Muscle layer of colon (tissue), 2 donors: ENCODE data around the gene HOXB6.

ENCODE experiments used
- H3K27ac ChIP-seq: one replicate; pipeline ENCODE4 v1.7.0; 2013; ENCODE audit warnings: low read depth, mild to moderate bottlenecking, low read length, moderate library complexity
- H3K27me3 ChIP-seq, 2 donors: one replicate each; pipeline ENCODE4 v1.7.0; 2013; ENCODE audit warnings: low read length in 2 of 2, mild to moderate bottlenecking in 2 of 2; ENCODE audit not compliant: insufficient read depth in 2 of 2, control insufficient read depth in 1 of 2
- H3K36me3 ChIP-seq: one replicate; pipeline ENCODE4 v1.7.0; 2013; ENCODE audit warnings: mild to moderate bottlenecking, low read length; ENCODE audit not compliant: insufficient read depth
- H3K4me1 ChIP-seq: one replicate; pipeline ENCODE4 v1.7.0; 2013; ENCODE audit warnings: mild to moderate bottlenecking, low read length; ENCODE audit not compliant: insufficient read depth
- H3K4me3 ChIP-seq, 2 donors: one replicate each; pipeline ENCODE4 v1.7.0; 2013; ENCODE audit warnings: low read length in 2 of 2, low read depth in 1 of 2, mild to moderate bottlenecking in 1 of 2, moderate library complexity in 1 of 2
- H3K9ac ChIP-seq: one replicate; pipeline ENCODE4 v1.7.0; 2013; ENCODE audit warnings: low read length
- H3K9me3 ChIP-seq: one replicate; pipeline ENCODE4 v1.7.0; 2013; ENCODE audit warnings: mild to moderate bottlenecking, low read length
- donor health status: abdominal sarcoma.
- donor health status: Adenocarcinoma of cecum.

HOXB6 gene

DNA sequence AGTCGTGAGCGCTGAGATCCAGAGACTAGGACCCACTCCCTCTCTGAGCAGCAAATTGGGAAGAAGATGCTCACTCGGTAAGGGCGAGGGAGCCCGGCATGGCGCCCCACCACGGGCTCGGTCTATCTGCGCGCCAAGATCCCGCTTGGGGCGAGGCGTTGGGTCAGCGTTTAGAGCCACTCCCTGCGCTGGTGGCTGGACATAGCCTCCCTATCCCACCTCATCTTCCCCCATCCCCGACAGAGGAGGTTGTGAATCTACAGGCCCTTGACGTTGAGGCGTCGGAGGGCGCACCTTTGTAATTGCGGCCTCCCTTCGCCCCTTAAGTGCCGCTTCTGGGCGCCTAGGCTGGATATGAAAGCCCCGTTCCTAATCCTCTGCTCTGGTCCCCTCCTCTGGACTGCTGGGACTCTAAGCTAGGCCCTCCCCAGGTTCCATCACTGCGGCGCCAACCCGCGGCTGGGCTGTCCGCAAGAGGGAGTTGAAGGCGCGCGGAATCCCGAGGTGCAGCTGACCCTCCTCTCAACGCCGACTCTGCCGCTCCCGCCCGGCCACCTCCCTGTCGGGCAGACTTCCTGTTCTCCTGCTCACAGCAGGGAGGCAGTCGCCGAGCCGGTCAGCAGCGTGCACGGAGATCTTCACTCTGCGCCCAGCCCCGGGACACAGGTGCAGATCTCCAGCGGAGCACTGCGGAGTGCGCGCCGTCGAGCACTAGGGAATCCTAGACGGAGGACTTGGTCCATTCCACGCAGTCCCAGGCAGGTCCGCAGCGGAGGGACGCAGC is 37.5 kb upstream of the HOXB6 start:
- H3K27ac ChIP-seq, result no peak overlapping the region
- no peaks in the 10 kb centered on the region for H3K9me3 ChIP-seq
- peaks cover 65 to 89% of the 10 kb centered on the region in 2 donors for H3K27me3 ChIP-seq
- H3K4me1 ChIP-seq, result no peaks in the 10 kb centered on the region
- no peaks in the 10 kb centered on the region for H3K36me3 ChIP-seq
- no peak overlapping the region for H3K9ac ChIP-seq
- no peak overlapping the region for H3K4me3 ChIP-seq

DNA sequence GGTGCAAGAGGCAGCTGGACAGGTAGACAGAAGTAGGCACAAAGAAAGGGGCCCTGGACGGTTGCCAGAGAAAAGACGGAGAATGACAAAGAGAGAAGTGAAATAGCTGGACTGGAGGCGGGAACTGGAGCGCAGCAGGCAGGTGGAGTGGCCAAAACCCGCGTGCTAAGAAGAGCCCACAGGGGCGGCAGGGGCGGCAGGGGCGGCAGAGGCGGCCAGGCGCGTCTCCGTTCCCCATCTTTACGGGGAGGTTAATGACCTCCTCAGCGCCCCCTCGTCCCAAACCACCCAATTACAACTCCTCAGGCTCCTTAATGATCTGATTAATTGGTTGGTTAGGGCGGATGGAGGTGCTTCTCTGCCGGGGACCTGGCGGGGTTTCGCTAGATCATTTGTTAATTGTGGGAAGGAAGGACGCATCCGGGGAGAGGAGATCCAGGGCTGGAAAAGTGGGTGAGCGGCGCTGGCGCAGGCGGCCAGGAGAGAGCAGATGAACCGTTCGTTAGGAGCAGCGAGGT is 36.8 kb upstream of the HOXB6 start:
- H3K4me1 ChIP-seq, result peaks cover 2% of the 10 kb centered on the region
- no peak overlapping the region for H3K27ac ChIP-seq
- no peaks in the 10 kb centered on the region for H3K36me3 ChIP-seq
- no peaks in the 10 kb centered on the region for H3K9me3 ChIP-seq
- no peak overlapping the region for H3K9ac ChIP-seq
- peaks cover 71 to 89% of the 10 kb centered on the region in 2 donors for H3K27me3 ChIP-seq
- H3K4me3 ChIP-seq, result no peak overlapping the region

DNA sequence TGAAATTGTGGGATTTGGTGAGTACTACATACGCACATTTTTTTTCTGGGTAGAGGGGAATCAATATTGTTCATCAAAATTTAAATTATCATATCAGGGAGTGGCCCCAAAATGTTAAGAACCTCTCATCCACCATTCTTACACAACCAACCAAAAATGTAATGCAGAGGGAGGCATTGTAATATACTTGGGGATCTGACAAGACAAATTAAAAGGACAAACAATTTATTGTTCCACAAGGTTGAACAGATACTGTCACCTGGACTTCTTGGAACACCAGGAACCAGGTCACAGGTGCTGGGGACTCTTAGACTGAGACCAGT is 36.0 kb upstream of the HOXB6 start:
- H3K36me3 ChIP-seq, result no peaks in the 10 kb centered on the region
- H3K9ac ChIP-seq, result no peak overlapping the region
- no peaks in the 10 kb centered on the region for H3K9me3 ChIP-seq
- no peak overlapping the region for H3K27ac ChIP-seq
- H3K4me1 ChIP-seq, result peaks cover 5% of the 10 kb centered on the region
- peaks cover 71 to 89% of the 10 kb centered on the region in 2 donors for H3K27me3 ChIP-seq
- no peak overlapping the region for H3K4me3 ChIP-seq

DNA sequence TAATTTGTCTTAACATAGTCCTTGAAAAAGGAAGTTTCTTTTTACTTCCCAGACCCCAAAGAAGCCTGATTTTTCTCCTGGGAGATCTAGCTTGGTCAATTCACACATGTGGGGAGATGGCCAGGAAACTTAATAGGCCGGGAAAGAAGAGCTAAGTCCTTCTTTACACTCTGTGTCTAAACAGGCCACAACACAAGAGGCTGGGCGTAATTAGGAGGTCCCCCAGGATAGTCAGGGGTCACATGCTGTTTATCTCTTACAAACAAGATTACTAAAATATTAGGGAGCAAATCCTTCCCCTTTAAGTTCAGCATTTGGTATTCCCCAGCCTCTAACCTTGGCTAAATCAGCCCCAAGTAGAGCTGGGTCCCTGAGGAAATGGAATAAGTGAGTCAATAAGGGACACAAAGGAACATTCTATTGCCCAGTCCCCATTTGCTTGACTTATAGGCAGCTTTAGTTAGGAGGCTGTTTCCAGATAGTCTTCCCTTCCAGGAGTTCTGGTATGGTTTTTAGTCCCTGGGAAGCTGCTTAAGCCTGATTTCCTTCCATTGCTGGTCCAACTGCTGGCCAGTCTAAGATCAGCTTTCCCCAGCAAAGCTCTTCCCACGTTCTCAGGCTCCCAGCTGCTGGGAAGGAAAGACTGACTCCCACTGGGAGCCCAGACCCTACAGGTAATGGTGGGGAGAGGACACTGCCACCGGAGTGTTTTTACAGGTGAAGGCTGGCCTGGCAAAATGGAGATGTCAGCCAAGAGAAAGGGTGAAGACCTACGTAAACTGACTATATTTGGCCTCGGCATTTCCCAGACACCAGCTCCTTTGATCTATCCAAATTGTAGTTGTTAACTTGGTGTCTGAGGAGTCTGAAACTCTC is 35.4 kb upstream of the HOXB6 start:
- H3K27ac ChIP-seq, result no peak overlapping the region
- no peaks in the 10 kb centered on the region for H3K36me3 ChIP-seq
- no peak overlapping the region for H3K4me3 ChIP-seq
- no peak overlapping the region for H3K9ac ChIP-seq
- H3K9me3 ChIP-seq, result no peaks in the 10 kb centered on the region
- H3K4me1 ChIP-seq, result peaks cover 5% of the 10 kb centered on the region
- peaks cover 76 to 89% of the 10 kb centered on the region in 2 donors for H3K27me3 ChIP-seq

DNA sequence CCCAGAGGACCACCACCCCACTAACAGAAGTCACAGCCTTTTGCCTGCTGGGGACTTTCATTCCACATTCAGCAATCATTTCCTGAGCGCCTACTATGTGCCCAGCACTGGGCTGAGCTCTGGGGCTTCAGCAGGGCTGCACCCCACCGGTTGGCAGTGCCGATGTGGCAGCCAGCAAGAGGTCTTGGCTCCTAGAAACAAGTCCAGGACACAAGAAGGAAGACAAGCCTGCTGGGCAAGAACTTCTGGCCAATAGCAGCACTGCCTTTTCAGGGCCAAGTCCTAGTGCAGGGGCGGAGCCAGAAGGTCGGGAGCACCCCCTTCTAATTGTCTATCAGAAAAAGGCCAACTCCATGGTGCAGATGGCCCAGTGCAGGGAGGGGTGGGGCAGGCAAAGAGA is 34.4 kb upstream of the HOXB6 start:
- peaks cover 5% of the 10 kb centered on the region for H3K4me1 ChIP-seq
- H3K9me3 ChIP-seq, result no peaks in the 10 kb centered on the region
- no peak overlapping the region for H3K4me3 ChIP-seq
- peaks cover 77 to 89% of the 10 kb centered on the region in 2 donors for H3K27me3 ChIP-seq
- no peak overlapping the region for H3K9ac ChIP-seq
- no peaks in the 10 kb centered on the region for H3K36me3 ChIP-seq
- H3K27ac ChIP-seq, result no peak overlapping the region

DNA sequence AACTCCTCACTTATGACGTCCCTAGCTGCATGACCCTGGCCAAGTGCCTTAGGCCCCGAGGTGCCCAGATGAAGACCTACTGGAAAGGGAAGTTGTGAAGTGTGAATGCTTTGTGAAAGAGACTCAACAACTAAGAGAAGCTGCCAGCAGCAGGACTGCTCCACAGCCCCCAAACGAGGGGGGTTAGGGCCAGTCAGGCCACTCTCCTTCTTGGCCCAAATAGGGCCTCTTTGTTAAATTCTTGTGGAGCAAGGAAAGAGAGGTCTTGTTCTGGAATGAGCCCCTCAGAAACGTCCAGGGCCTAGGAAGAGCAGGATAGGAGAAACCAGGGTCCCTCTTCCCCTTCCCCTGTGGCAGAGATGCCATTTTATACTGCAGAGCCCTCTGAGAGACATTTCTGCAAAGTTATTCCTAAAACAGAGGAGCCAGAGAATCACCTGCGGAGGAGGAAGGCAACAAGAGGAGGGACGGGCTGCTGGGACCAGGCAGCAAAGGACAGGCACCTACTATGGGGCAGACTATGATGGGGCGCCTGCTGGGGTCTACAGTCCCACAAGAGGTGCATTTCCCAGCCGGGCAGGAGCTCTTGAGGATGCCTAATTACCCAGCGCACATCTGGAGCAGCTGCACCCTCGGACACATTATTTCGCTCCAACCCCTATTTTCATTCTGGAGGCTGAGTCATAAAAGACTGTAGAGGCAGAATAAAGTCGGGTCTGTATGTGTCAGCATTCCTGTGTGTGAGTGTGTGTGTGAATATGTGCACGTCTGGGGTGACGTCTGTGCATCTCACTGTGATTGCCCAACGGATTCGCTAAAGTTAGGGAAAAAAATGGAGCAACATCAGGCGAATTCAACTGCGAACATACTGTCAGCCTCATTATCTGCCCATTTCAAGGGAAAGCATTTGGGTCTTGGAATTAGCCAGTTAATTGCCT is 32.8 kb upstream of the HOXB6 start:
- no peaks in the 10 kb centered on the region for H3K36me3 ChIP-seq

DNA sequence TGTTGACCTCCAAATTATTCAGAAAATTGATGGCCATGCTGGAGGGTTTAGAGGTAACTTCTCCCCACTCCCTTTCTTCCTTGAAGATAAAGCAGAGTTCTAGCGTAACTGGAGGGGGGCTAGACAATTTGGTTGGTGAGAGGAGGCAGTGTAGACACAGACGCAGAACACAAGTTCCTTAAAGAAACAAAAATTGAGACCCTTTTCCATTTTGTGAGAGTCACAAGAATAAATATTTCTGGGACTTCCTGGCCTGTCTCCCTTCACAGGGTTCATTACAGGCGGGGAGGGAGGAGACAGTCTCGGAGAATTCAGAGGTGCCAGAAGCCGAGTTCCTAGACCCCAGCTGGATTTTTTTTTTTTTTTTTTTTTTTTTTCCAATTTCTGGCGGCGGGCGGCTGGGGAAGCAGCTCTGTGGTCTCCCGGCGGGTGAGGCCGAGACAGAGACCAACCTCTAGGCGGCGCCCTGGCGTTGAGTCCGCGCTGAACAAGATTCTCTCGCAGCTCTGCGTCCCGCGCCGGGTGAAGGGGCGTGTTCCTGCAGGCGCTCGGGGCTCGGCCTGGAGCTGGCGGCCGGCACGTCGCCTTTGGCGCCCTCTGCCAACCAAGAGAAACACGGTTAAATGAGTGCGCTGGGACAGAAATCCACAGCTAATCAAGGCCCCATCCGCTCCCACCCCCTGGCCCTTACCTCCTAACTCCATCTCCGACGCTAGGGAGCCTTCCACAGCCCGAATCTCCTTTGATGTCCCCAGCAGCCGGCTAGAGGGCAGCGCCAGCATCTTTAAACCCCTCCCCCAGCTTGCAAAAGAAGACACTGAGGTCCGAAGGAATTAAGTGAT is 31.6 kb upstream of the HOXB6 start:
- H3K36me3 ChIP-seq, result no peaks in the 10 kb centered on the region
- peaks cover 5% of the 10 kb centered on the region for H3K4me1 ChIP-seq
- no peak overlapping the region for H3K4me3 ChIP-seq
- H3K27ac ChIP-seq, result no peak overlapping the region
- peaks cover 65 to 89% of the 10 kb centered on the region in 2 donors for H3K27me3 ChIP-seq
- H3K9ac ChIP-seq, result no peak overlapping the region
- peaks cover 5% of the 10 kb centered on the region for H3K9me3 ChIP-seq

More for the DNA sequence above, 32.8 kb upstream of the HOXB6 start:
- H3K4me1 ChIP-seq, result peaks cover 5% of the 10 kb centered on the region
- H3K27ac ChIP-seq, result no peak overlapping the region
- H3K9me3 ChIP-seq, result peaks cover 5% of the 10 kb centered on the region
- H3K4me3 ChIP-seq, result no peak overlapping the region
- H3K27me3 ChIP-seq, result peaks cover 69 to 89% of the 10 kb centered on the region in 2 donors
- no peak overlapping the region for H3K9ac ChIP-seq

DNA sequence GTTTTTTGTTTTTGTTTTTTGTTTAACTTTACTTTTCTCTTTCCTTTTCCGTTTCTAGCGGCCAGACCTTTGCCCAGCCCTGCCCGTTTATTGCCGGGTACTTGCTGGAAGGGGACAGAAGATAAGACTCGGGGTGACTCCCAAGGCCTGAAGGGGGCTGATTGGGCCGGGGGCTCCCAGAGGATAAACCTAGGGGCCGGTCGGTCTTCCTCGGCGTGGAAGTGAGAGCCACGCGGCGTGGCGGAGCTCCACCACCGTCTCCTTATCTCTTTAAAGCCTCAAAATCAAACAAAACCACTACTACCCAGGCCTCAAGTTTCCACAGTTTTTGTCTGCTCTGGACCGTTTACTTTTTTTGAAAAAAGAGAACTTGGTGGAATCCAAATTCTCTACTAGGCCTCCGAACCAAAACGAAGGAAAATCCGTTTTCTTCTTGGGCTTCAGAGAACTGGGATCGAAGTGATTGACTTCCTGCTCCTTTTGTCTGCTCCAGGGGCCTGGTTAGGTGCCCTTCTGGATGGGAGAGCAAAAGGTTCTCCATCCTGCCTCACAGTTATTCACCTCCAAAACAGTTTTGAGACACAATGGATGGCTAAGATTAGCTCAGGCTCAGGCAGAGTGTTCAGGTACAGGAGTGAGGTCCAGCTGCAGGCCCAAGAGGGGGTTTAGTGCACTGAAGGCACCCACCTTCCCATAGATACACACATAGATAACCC is 29.9 kb upstream of the HOXB6 start:
- Histone ChIP-seq H3K36me3 (no peaks in the 10 kb centered on the region), H3K9me3 (peaks cover 5% of the 10 kb centered on the region), H3K4me1 (peaks cover 5% of the 10 kb centered on the region), H3K27me3 (peaks cover 67 to 93% of the 10 kb centered on the region in 2 donors), H3K9ac (no peak overlapping the region), H3K27ac (no peak overlapping the region), H3K4me3 (no peak overlapping the region)

DNA sequence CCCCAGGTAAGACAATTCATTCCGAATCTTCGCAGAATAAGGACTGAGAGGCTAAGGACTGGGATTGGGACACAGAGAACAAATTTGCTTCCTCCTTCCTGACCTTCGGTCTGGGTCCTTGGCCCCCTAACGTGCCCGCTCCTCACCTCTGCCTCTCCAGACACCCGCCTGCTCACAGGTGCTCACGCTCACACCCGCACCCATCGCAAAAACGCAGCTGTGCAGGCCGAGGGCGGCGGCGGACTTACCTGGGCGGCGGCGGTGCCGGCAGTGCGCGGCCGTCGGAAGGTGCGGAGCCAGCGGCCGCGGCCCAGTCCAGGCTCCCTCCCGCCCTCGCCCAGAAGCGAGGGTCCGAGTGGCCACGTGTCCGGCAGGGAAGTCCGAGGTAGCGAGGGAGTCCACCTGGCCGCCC is 28.5 kb upstream of the HOXB6 start:
- H3K9ac ChIP-seq, result no peak overlapping the region
- no peaks in the 10 kb centered on the region for H3K36me3 ChIP-seq
- no peak overlapping the region for H3K27ac ChIP-seq
- H3K4me1 ChIP-seq, result peaks cover 5% of the 10 kb centered on the region
- peaks cover 80 to 97% of the 10 kb centered on the region in 2 donors for H3K27me3 ChIP-seq
- H3K4me3 ChIP-seq, result no peak overlapping the region
- H3K9me3 ChIP-seq, result peaks cover 5% of the 10 kb centered on the region
